ENCODE measurements around the gene COLGALT1. TPM values are rescaled to one million over a fixed set of nuclear protein-coding genes. Genes with fewer than 3 reads are reported as not detected.

The COLGALT1 gene
- 100 to 1,000 TPM in 1 of 4 donors, 10 to 100 TPM in 3; 58.2 to 118 (median 94.5) TPM for total RNA-seq

DNA sequence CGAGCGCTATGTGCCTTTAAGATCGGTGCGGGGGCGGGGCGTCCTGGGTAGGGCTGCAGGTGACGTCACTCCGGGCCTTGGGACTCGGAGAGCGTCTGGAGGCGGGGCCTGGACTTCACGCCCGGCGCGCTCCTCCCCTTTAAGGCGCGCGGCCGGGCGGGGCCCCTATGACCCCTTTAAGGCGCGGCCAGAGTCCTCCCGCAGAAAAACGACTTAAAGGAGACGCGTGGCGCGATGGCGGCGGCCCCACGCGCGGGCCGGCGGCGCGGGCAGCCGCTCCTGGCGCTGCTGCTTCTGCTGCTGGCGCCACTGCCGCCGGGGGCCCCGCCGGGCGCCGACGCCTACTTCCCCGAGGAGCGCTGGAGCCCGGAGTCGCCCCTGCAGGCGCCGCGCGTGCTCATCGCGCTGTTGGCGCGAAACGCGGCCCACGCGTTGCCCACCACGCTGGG lies at the start of gene COLGALT1:
Gene COLGALT1, plus strand, starts transcription at position 170 of the 449 bp plus-strand sequence. Its CDS starts 65 bp downstream, at position 235.
- TF ChIP-seq, protein P1, sequence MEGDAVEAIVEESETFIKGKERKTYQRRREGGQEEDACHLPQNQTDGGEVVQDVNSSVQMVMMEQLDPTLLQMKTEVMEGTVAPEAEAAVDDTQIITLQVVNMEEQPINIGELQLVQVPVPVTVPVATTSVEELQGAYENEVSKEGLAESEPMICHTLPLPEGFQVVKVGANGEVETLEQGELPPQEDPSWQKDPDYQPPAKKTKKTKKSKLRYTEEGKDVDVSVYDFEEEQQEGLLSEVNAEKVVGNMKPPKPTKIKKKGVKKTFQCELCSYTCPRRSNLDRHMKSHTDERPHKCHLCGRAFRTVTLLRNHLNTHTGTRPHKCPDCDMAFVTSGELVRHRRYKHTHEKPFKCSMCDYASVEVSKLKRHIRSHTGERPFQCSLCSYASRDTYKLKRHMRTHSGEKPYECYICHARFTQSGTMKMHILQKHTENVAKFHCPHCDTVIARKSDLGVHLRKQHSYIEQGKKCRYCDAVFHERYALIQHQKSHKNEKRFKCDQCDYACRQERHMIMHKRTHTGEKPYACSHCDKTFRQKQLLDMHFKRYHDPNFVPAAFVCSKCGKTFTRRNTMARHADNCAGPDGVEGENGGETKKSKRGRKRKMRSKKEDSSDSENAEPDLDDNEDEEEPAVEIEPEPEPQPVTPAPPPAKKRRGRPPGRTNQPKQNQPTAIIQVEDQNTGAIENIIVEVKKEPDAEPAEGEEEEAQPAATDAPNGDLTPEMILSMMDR (IDR thresholded peaks at IDR 0.05; ENCODE audit: low read depth), result no peak

DNA sequence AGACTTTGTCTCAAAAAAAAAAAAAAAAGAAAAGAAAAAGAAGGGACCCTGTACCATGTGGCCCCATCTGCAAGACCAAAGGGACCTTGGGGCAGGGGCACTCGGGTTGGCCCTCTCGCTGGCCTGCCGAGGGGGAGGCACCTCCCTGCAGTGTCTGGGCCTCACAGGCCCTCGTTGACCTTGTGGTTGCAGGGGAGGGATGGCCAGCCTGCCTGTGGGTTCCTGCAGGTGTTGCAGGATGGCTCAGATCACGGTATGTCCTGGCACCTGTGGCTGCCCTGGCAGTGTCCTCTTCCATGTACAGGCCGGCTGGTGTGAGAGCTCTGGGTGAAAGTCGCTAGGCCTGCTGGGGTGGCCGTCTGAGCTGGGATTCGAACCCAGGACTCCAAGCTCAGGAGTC lies 48.7 kb upstream of the COLGALT1 start:
- TF ChIP-seq, protein P1 (IDR thresholded peaks at IDR 0.05; ENCODE audit: low read depth), result no peak

DNA sequence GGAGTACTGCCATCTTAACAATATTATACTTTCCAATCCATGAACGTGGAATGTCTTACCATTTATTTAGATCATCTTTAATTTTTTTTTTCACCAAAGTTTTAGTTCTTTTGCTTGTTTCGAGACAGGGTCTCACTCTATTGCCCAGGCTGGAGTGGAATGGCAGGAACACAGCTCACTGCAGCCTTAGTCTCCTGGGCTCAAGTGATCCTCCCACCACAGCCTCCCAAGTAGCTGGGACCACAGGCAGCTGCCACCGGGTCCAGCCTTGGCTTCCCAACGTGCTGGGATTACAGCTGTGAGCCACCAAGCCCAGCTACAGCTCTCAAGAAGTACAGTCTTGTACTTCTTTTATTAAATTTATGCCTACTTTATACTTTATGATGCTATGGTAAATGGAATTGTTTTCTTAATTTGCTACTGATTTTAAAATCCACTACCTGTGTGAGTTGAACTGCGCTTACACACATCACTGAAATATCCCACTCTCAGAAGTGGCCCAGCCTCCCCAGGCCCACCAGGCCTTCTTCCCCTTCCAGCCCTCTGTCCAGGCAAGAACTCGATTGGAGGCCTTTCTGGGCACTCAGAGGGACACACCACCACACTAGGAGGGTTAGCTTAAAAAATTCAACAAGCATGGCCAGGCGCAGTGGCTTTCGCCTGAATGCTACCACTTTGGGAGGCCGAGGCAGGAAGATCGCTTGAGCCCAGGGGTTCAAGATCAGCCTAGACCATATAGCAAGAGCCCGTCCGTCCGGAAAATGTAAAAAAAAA lies 45.0 kb upstream of the COLGALT1 start:
- TF ChIP-seq, protein P1 (IDR thresholded peaks at IDR 0.05; ENCODE audit: low read depth), result no peak

DNA sequence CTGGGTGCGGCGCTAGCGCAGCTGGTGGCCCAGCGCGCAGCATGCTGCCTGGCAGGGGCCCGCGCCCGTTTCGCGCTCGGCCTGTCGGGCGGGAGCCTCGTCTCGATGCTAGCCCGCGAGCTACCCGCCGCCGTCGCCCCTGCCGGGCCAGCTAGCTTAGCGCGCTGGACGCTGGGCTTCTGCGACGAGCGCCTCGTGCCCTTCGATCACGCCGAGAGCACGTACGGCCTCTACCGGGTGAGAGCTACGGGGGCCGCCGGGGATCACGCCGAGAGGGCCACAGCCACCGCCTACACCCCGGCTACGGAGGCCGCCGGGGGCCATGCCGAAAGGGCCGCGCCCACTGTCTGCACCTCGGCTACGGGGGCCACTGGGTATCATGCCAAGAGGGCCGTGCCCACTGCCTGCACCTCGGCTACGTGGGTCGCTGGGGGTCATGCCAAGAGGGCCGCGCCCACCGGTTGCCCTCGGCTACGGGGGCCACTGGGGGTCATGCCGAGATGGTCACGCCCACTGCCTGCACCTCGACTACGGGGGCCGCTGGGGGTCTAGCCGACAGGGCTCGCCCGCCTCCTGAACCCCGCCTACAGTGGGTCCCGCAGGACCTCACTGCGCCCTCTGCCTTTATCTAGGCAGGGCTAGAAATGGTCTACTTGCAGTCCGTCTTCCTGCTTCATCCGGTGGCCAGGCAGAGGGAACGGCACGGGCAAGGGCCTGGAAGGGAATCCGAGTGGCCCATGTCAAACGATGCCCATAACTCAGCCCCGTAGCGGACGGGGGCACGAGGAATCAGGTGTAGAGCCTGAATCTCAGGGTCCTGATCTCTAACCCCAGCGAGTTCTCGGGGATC lies 43.5 kb upstream of the COLGALT1 start:
- TF ChIP-seq, protein P1 (IDR thresholded peaks at IDR 0.05; ENCODE audit: low read depth), result no peak

DNA sequence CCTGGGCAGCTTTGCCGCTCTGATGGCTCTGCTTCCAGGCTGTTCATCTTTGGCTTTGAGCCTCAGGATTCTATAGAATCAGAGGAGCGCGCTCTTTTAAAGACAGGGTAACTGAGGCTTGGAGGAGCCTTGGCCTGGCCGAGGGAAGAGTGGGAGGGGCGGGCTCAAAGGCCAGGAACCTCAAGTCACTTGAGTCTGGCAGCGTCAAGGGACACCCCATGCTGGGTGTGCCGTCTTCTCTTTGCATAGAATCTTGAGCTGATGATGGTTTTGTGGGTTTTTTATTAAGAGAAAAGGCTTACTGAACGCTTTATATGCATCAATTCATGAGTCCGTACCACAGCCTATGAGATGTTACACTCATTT lies 42.9 kb upstream of the COLGALT1 start:
- TF ChIP-seq, protein P1 (IDR thresholded peaks at IDR 0.05; ENCODE audit: low read depth), result no peak

DNA sequence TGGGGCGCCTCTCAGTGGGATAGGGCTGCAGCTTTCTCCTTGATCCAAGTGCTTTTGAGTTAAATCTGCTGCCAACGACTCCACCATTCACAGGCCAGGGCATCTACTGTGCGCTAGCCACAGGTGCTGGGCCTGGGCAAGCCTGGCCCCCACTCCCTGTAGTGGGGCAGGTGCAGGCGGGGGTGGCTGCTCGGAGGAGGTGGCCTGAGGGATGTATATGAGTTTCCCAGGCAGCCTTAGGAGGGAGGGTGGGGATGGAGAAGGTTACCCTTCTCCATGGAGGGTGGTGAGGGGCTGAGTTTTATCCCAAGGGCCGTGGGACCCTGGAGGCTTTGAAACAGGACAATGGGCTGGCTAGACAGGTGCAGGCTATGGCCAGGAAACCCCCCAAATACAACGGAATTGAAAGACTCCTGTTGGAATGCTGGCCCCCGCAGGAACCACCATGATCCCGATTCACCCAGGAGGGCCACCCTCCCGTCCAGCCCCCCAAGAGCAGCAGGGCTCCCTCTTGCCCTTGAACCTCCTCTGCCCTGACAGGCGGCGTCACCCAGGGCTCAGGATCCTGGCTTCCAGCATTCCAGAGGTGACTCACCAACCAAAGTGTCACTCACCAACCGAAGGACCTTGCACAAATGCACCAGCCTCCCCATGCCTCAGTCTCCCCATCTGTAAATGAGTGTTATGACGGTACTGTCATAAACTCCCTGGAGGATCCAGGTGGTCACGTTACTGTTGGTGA lies 39.9 kb upstream of the COLGALT1 start:
- TF ChIP-seq, protein P1 (IDR thresholded peaks at IDR 0.05; ENCODE audit: low read depth), result no peak

All from subcutaneous adipose tissue (tissue), 4 donors.